ENCODE data around the gene NUDT14.

The NUDT14 gene

DNA sequence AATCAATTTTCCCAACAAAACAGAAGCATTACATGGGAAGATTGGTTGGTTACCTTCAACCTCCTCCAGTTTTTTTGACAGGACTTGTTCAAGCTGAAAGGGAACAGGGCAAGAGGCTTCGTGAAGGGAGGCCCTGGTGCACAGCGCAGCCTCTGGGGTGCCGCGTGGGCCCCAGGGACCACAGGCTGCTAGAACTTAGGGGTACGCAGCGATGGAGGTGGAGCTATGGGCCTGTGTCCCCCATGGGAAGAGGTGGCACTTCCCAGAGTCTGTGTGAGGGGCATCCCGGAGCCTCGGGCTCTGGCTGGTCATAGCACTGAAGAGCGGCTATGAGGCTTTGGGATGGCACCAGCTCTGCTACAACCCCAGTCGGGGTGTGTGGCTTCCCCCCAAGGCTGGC is 45.1 kb upstream of the NUDT14 start:
- no peak for DNase-seq (ENCODE audit: low spot score)
- Histone ChIP-seq H3K36me3 (ENCODE audit: low read depth) (peaks cover 40% of the 10 kb centered on the region), H3K4me1 (ENCODE audit: insufficient read depth, poor library complexity, severe bottlenecking) (no peaks in the 10 kb centered on the region), H3K27me3 (ENCODE audit: insufficient read depth, poor library complexity, severe bottlenecking) (no peaks in the 10 kb centered on the region), H3K9me3 (ENCODE audit: severe bottlenecking) (no peaks in the 10 kb centered on the region), H3K4me3 (ENCODE audit: severe bottlenecking) (no peak overlapping the region), H3K27ac (ENCODE audit: poor library complexity, severe bottlenecking) (no peak overlapping the region)
- no peak for ATAC-seq (ENCODE audit: low read depth)
- TF ChIP-seq, protein P1, sequence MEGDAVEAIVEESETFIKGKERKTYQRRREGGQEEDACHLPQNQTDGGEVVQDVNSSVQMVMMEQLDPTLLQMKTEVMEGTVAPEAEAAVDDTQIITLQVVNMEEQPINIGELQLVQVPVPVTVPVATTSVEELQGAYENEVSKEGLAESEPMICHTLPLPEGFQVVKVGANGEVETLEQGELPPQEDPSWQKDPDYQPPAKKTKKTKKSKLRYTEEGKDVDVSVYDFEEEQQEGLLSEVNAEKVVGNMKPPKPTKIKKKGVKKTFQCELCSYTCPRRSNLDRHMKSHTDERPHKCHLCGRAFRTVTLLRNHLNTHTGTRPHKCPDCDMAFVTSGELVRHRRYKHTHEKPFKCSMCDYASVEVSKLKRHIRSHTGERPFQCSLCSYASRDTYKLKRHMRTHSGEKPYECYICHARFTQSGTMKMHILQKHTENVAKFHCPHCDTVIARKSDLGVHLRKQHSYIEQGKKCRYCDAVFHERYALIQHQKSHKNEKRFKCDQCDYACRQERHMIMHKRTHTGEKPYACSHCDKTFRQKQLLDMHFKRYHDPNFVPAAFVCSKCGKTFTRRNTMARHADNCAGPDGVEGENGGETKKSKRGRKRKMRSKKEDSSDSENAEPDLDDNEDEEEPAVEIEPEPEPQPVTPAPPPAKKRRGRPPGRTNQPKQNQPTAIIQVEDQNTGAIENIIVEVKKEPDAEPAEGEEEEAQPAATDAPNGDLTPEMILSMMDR (IDR thresholded peaks at IDR 0.05; ENCODE audit: poor library complexity, severe bottlenecking), result no peak

DNA sequence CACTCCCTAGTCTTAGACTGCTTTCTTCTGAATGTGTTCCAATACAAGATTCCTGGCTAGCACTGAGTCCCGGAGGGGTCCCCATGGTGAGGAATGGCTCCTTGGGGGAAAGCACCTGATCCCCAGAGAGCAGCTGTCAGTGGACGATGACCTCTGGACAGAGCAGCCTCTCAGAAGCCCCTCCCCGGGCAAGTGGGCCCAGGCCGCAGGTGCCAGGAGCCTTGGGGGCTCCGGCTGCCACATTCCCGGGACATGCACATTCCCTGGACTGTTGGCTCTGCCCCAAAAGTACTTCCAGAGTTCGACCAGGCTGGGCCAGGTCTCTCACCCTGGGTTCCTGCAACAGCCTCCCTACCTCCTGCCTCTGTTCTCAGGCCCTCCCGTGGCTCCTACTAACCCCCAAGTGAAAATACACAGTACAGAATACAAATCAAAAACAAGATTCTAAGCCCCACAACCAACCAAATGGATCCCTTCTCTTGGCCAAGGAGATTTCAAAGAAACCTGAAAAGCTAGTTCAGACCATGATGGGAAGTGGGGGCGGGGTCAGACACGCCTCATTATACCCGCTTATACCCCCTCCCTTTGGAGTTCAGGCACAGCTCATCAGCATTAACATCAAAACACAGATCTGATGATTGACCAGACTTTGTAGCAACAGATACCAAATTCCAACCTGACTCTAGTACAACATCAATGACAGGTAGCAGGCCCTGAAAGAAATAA is 43.9 kb upstream of the NUDT14 start:
- H3K27ac ChIP-seq (ENCODE audit: poor library complexity, severe bottlenecking), result no peak overlapping the region
- H3K4me1 ChIP-seq (ENCODE audit: insufficient read depth, poor library complexity, severe bottlenecking), result no peaks in the 10 kb centered on the region
- no peaks in the 10 kb centered on the region for H3K9me3 ChIP-seq (ENCODE audit: severe bottlenecking)
- H3K36me3 ChIP-seq (ENCODE audit: low read depth), result peaks cover 47% of the 10 kb centered on the region
- no peaks in the 10 kb centered on the region for H3K27me3 ChIP-seq (ENCODE audit: insufficient read depth, poor library complexity, severe bottlenecking)
- ATAC-seq (ENCODE audit: low read depth) (no peak), DNase-seq (ENCODE audit: low spot score) (no peak)
- TF ChIP-seq, protein P1 (IDR thresholded peaks at IDR 0.05; ENCODE audit: poor library complexity, severe bottlenecking), result no peak
- H3K4me3 ChIP-seq (ENCODE audit: severe bottlenecking), result no peak overlapping the region

DNA sequence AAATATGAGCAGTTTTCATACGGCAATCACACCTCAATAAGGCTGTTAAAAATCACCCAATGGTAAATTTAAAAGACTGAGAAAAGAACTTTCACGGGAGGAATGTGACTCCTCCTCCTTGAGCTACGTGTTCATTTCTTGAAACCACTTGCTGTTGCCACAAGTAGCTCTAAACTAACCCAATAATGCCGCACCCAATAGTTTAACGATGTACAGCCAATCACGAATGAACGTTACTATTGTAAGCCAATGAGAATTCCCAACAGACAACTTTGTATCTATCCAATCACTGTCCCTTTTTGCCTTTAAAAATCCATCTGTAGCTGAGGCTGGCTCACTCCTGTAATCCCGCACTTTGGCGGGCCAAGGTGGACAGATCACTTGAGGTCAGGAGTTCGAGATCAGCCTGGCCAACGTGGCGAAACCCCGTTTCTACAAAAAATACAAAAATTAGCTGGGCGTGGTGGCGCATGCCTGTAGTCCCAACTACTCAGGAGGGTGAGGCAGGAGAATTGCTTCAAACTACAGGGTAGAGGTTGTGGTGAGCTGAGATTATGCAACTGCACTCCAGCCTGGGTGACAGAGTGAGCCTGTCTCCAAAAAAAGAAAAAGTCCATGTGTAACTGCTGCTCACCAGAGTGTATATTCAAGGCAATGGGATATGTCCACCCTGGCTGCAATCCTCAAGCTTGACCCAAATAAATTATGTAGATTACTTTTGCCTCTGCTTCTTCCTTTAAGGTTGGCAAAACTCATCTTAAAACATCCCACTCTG is 42.8 kb upstream of the NUDT14 start:
- H3K4me3 ChIP-seq (ENCODE audit: severe bottlenecking), result no peak overlapping the region
- no peaks in the 10 kb centered on the region for H3K4me1 ChIP-seq (ENCODE audit: insufficient read depth, poor library complexity, severe bottlenecking)
- no peaks in the 10 kb centered on the region for H3K9me3 ChIP-seq (ENCODE audit: severe bottlenecking)
- ATAC-seq (ENCODE audit: low read depth), result no peak
- TF ChIP-seq, protein P1 (IDR thresholded peaks at IDR 0.05; ENCODE audit: poor library complexity, severe bottlenecking), result no peak
- H3K27me3 ChIP-seq (ENCODE audit: insufficient read depth, poor library complexity, severe bottlenecking), result no peaks in the 10 kb centered on the region
- peaks cover 53% of the 10 kb centered on the region for H3K36me3 ChIP-seq (ENCODE audit: low read depth)
- no peak for DNase-seq (ENCODE audit: low spot score)
- no peak overlapping the region for H3K27ac ChIP-seq (ENCODE audit: poor library complexity, severe bottlenecking)

DNA sequence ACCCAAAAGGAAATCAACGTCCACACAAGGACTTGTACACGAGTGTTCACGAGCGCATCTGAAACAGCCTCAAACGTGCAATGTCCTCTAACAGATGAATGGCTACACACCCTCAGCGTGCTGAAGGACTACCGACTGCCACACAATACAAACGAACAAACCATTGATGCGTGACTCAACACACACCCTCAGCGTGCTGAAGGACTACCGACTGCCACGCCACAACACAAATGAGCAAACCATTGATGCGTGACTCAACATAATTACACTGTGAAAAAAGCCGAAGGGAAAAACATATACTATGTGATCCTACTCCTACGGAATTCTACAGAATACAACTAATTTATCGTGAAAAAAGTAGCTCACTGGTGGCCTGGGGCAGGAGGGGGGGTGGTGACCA is 42.1 kb upstream of the NUDT14 start:
- Histone ChIP-seq H3K36me3 (ENCODE audit: low read depth) (peaks cover 60% of the 10 kb centered on the region), H3K4me1 (ENCODE audit: insufficient read depth, poor library complexity, severe bottlenecking) (no peaks in the 10 kb centered on the region), H3K4me3 (ENCODE audit: severe bottlenecking) (no peak overlapping the region), H3K27ac (ENCODE audit: poor library complexity, severe bottlenecking) (no peak overlapping the region), H3K9me3 (ENCODE audit: severe bottlenecking) (no peaks in the 10 kb centered on the region), H3K27me3 (ENCODE audit: insufficient read depth, poor library complexity, severe bottlenecking) (no peaks in the 10 kb centered on the region)
- TF ChIP-seq, protein P1 (IDR thresholded peaks at IDR 0.05; ENCODE audit: poor library complexity, severe bottlenecking), result no peak
- no peak for DNase-seq (ENCODE audit: low spot score)
- no peak for ATAC-seq (ENCODE audit: low read depth)

Data from RWPE2 (cell line).